K562 (cell line): Measurements from ENCODE around the gene ZNF521. TPM values are rescaled to one million over a fixed set of nuclear protein-coding genes. Genes with fewer than 3 reads are reported as not detected.

Experiments
- CHD2 ChIP-seq: IDR thresholded peaks from 2 replicates; pipeline ENCODE4 v1.6.1; 2011; ENCODE audit warnings: low read depth, low read length
- E2F5 ChIP-seq: sonication (generic); formaldehyde crosslinking; IDR thresholded peaks from 2 replicates; pipeline ENCODE4 v1.8.0; 2022; ENCODE audit warnings: mild to moderate bottlenecking, missing genetic modification reagents
- HOXB6 ChIP-seq: fragments of 250-450 bp; sonication (Bioruptor Pico); IDR thresholded peaks from 2 replicates; pipeline ENCODE4 v1.5.1; 2022; ENCODE audit warnings: mild to moderate bottlenecking, borderline replicate concordance
- MGA ChIP-seq: fragments of 450-650 bp; IDR thresholded peaks from 2 replicates; pipeline ENCODE4 v1.6.1; 2016; ENCODE audit warnings: mild to moderate bottlenecking, moderate library complexity
- PML ChIP-seq: IDR thresholded peaks from 2 replicates; pipeline ENCODE4 v1.6.1; 2012; ENCODE audit warnings: low read length, inconsistent platforms
- RFX7 ChIP-seq: fragments of 250-450 bp; sonication (Bioruptor Pico); IDR thresholded peaks from 2 replicates; pipeline ENCODE4 v1.5.1; 2021; ENCODE audit warnings: mild to moderate bottlenecking
- TAF15 ChIP-seq: fragments of 200-400 bp; formaldehyde crosslinking; IDR thresholded peaks from 2 replicates; pipeline ENCODE4 v1.6.1; 2017; ENCODE audit warnings: mild to moderate bottlenecking, low read depth, low read length, moderate library complexity
- TEAD2 ChIP-seq: fragments of 450-650 bp; IDR thresholded peaks from 2 replicates; pipeline ENCODE4 v1.6.1; 2016; ENCODE audit warnings: missing genetic modification characterization, control low read depth, missing compliant biosample characterization
- ZC3H4 ChIP-seq: sonication (generic); formaldehyde crosslinking; IDR thresholded peaks from 2 replicates; pipeline ENCODE4 v1.9.0; 2021; ENCODE audit warnings: missing genetic modification reagents, borderline replicate concordance
- ZEB2 ChIP-seq: fragments of 450-650 bp; IDR thresholded peaks from 2 replicates; pipeline ENCODE4 v1.6.1; 2016
- ZNF121 ChIP-seq: sonication (generic); formaldehyde crosslinking; conservative IDR thresholded peaks from 2 replicates; pipeline ENCODE4 v1.8.0; 2022; ENCODE audit warnings: missing genetic modification reagents
- polyA plus RNA-seq, 8 experiments: library from polyadenylated mRNA; depleted of rRNA in 4 of 8; stranded (reverse) in 5 of 8; unstranded in 3 of 8; fragments of >200 nt; fragmentation: Nextera tagmentation in 2 of 8; fragmentation: Illumina TruSeq in 1 of 8; extraction: Ambion mirVana in 2 of 8; extraction: Trizol in 1 of 8; gene quantifications; 2 replicates each; pipeline versions ENCODE4 v1.2.1 to v1.2.3, GENCODE V29; 2011 to 2014; ENCODE audit warnings: inconsistent platforms in 1 of 8, missing spikeins in 1 of 8
- total RNA-seq, 7 experiments: library from RNA; depleted of rRNA in 6 of 7; stranded (reverse); fragments of >200 nt in 6 of 7; fragmentation: Illumina TruSeq in 2 of 7; extraction: Trizol in 2 of 7; gene quantifications; 2 replicates each; pipeline versions ENCODE4 v1.2.1 to v1.2.3, GENCODE V29; 2011 to 2021; ENCODE audit warnings: low replicate concordance in 1 of 7

Gene ZNF521
- total and polyA plus RNA-seq, 9 of the 15 experiments (the other 6 are each of a cell fraction or from before 2014, with no cell fraction given) = 1.2 to 5.8 (median 1.6) TPM

- TF ChIP-seq MGA (no peak), ZC3H4 (CRISPR knock-in tag) (no peak), TEAD2 (tag) (no peak), CHD2 (no peak), HOXB6 (CRISPR knock-in tag) (no peak), ZNF121 (CRISPR knock-in tag) (no peak), RFX7 (CRISPR knock-in tag) (no peak), E2F5 (CRISPR knock-in tag) (no peak), TAF15 (no peak), PML (no peak), ZEB2 (no peak)
- TF ChIP-seq, all 486 proteins: peak for 0
Measured at GRCh38 chr18:25346561-25346960, 5.4 kb downstream of the ZNF521 start (continued).
